ENCODE data around the gene GGACT.

DNA sequence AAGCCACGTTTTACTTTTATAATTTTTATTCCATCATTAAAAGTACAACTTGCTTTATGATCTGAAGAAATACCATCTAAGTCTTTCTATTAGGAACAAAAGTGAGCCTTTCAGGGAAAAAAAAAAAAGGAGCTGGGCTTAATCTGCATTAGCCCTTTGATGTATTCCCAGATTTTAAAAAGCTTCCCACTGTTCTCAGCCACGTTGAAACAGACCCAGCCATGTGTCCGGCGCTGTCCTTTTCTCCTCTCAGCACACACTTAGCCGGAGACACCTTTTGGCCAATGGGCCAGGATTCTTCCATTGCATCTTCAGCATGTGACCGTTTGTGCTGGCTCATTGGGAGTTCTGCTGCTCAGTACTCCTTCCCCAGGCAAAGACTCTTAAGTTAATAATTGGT is 105.5 kb downstream of the GGACT start:
- TF ChIP-seq, protein P1, sequence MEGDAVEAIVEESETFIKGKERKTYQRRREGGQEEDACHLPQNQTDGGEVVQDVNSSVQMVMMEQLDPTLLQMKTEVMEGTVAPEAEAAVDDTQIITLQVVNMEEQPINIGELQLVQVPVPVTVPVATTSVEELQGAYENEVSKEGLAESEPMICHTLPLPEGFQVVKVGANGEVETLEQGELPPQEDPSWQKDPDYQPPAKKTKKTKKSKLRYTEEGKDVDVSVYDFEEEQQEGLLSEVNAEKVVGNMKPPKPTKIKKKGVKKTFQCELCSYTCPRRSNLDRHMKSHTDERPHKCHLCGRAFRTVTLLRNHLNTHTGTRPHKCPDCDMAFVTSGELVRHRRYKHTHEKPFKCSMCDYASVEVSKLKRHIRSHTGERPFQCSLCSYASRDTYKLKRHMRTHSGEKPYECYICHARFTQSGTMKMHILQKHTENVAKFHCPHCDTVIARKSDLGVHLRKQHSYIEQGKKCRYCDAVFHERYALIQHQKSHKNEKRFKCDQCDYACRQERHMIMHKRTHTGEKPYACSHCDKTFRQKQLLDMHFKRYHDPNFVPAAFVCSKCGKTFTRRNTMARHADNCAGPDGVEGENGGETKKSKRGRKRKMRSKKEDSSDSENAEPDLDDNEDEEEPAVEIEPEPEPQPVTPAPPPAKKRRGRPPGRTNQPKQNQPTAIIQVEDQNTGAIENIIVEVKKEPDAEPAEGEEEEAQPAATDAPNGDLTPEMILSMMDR (IDR thresholded peaks at IDR 0.05) = no peak
- TF ChIP-seq POLR2A (IDR thresholded peaks at IDR 0.05) = no peak
- TF ChIP-seq POLR2AphosphoS5 (IDR thresholded peaks at IDR 0.05) = no peak
